Endodermal cell (in vitro differentiated cells): ENCODE data around the gene VPS50. TPM values are rescaled to one million over a fixed set of nuclear protein-coding genes. Genes with fewer than 3 reads are reported as not detected.

ENCODE experiments used
- DNase-seq: peaks from one replicate; pipeline ENCODE4 v3.0.0-alpha.2; 2017
- H3K27ac ChIP-seq: 2 replicates; pipeline ENCODE4 v1.5.1; 2013; ENCODE audit warnings: mild to moderate bottlenecking, low read depth, low read length, moderate library complexity
- H3K27me3 ChIP-seq: 2 replicates; pipeline ENCODE4 v1.6.1; 2013; ENCODE audit warnings: mild to moderate bottlenecking, low read length, moderate library complexity; ENCODE audit not compliant: insufficient read depth, control insufficient read depth, poor library complexity, severe bottlenecking
- H3K36me3 ChIP-seq: 2 replicates; pipeline ENCODE4 v1.7.0; 2013; ENCODE audit warnings: mild to moderate bottlenecking, low read length, moderate library complexity; ENCODE audit not compliant: control insufficient read depth, insufficient read depth
- H3K4me1 ChIP-seq: one replicate; pipeline ENCODE4 v1.7.0; 2013; ENCODE audit warnings: low read length; ENCODE audit not compliant: control insufficient read depth, insufficient read depth
- H3K4me3 ChIP-seq: 2 replicates; pipeline ENCODE4 v1.5.1; 2013; ENCODE audit warnings: mild to moderate bottlenecking, low read length, moderate library complexity
- H3K9ac ChIP-seq: 2 replicates; pipeline ENCODE4 v1.6.1; 2013; ENCODE audit warnings: mild to moderate bottlenecking, low read length, moderate library complexity; ENCODE audit not compliant: poor library complexity, severe bottlenecking; ENCODE audit errors: extremely low read depth
- H3K9me3 ChIP-seq: 2 replicates; pipeline ENCODE4 v1.6.1; 2013; ENCODE audit warnings: mild to moderate bottlenecking, low read length, moderate library complexity; ENCODE audit not compliant: control insufficient read depth
- H3K27ac Mint-ChIP-seq: 2 replicates; pipeline ENCODE4 v1.8.0; 2020; ENCODE audit warnings: mixed read lengths
- H3K27me3 Mint-ChIP-seq: 2 replicates; pipeline ENCODE4 v1.8.0; 2021; ENCODE audit warnings: mild to moderate bottlenecking, mixed read lengths; ENCODE audit not compliant: insufficient read depth
- H3K36me3 Mint-ChIP-seq: 2 replicates; pipeline ENCODE4 v1.8.0; 2020; ENCODE audit warnings: low read depth, mixed read lengths
- H3K4me1 Mint-ChIP-seq: 2 replicates; pipeline ENCODE4 v1.8.0; 2020; ENCODE audit warnings: mixed read lengths
- H3K4me3 Mint-ChIP-seq: 2 replicates; pipeline ENCODE4 v1.8.0; 2020; ENCODE audit warnings: mild to moderate bottlenecking, moderate library complexity, mixed read lengths
- H3K9me3 Mint-ChIP-seq: 2 replicates; pipeline ENCODE4 v1.8.0; 2020; ENCODE audit warnings: mild to moderate bottlenecking, mixed read lengths
- WGBS, 2 experiments: methylation state at CpG; one replicate each; pipeline versions ENCODE4 v1.1.5 to v1.1.7; 2013; ENCODE audit warnings: missing lambda C conversion rate in 2 of 2, mixed read lengths in 1 of 2; ENCODE audit not compliant: insufficient coverage in 1 of 2, insufficient read length in 1 of 2; 5-methylcytosine and 5-hydroxymethylcytosine counted together
- total RNA-seq, 2 donors: library from RNA; stranded (reverse); fragmentation: NEBNext Ultra II Directional in 1 of 2; extraction: Animal tissue kit (Norgen Biotek cat#: 25700) in 1 of 2; gene quantifications; 2 replicates in 1 of 2; 3 replicates in 1 of 2; pipeline ENCODE4 v1.2.1, GENCODE V29; 2021
- TF ChIP-seq, protein P1 (sequence below): fragments of 200-600 bp; sonication (generic); conservative IDR thresholded peaks from 2 replicates; pipeline ENCODE4 v1.5.0; 2021; ENCODE audit warnings: antibody characterized with exemption, mild to moderate bottlenecking

Gene VPS50
- total RNA-seq, 2 donors from 2014 or later, result 13.3 to 14.9 TPM

DNA sequence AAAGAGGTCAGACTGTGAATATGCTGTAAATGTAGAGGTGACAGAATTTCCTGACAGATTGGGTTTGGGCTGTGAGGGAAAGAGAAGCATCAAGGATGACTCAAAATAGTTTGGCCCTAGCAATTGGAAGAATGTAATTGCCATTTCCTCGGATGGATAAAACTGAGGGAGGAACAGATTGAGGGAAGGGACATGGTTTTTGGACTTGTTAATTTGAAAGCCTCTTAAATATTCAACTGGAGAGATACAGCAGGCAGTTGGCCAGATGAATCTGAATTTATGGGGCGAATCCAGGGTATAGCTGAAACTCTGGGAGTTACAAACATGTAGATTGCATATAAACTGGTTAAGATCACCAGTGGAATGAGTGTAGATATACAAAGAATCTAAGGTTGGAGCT is 3.4 kb downstream of the VPS50 start:
- H3K4me1 ChIP-seq, result no peaks in the 10 kb centered on the region
- H3K27me3 Mint-ChIP-seq, result peaks cover 2% of the 10 kb centered on the region
- no peak overlapping the region for H3K27ac ChIP-seq
- no peaks in the 10 kb centered on the region for H3K36me3 Mint-ChIP-seq
- H3K9me3 Mint-ChIP-seq, result no peaks in the 10 kb centered on the region
- H3K4me3 ChIP-seq, result no peak overlapping the region
- TF ChIP-seq, protein P1, sequence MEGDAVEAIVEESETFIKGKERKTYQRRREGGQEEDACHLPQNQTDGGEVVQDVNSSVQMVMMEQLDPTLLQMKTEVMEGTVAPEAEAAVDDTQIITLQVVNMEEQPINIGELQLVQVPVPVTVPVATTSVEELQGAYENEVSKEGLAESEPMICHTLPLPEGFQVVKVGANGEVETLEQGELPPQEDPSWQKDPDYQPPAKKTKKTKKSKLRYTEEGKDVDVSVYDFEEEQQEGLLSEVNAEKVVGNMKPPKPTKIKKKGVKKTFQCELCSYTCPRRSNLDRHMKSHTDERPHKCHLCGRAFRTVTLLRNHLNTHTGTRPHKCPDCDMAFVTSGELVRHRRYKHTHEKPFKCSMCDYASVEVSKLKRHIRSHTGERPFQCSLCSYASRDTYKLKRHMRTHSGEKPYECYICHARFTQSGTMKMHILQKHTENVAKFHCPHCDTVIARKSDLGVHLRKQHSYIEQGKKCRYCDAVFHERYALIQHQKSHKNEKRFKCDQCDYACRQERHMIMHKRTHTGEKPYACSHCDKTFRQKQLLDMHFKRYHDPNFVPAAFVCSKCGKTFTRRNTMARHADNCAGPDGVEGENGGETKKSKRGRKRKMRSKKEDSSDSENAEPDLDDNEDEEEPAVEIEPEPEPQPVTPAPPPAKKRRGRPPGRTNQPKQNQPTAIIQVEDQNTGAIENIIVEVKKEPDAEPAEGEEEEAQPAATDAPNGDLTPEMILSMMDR, result peak; percentile 42
- no peak overlapping the region for H3K27ac Mint-ChIP-seq
- no peaks in the 10 kb centered on the region for H3K9me3 ChIP-seq
- peaks cover 3% of the 10 kb centered on the region for H3K27me3 ChIP-seq
- peaks cover 3% of the 10 kb centered on the region for H3K4me1 Mint-ChIP-seq
- WGBS, 2 experiments, result 77 to 84% methylated on average over 2 of the region's 2 CpGs
- H3K36me3 ChIP-seq, result peaks cover 3% of the 10 kb centered on the region
- no peak overlapping the region for H3K9ac ChIP-seq
- H3K4me3 Mint-ChIP-seq, result no peak overlapping the region
- DNase-seq, result no peak

DNA sequence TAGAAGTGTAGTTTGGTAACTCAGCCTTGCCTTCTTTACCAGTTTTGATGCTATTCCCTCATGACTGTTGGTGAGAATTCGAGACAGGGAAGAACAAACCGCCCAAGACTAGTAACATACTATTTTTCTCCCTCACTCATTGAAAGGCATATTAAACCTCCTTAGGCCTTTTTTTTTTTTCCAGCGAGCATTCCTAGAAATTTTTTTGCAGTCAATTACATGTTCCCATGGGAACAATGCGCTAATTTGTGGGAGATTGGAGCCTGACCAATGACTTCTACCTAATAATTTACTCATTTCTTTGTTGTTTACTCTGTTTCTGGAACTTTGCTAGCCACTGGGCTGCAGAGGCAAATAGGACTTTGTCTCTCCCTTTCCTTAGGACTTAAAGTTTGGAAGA is 6.0 kb downstream of the VPS50 start:
- Histone ChIP-seq H3K9ac (no peak overlapping the region), H3K36me3 (peaks cover 6% of the 10 kb centered on the region), H3K27ac (no peak overlapping the region), H3K9me3 (no peaks in the 10 kb centered on the region), H3K4me3 (no peak overlapping the region), H3K4me1 (no peaks in the 10 kb centered on the region), H3K27me3 (no peaks in the 10 kb centered on the region)
- TF ChIP-seq, protein P1, result no peak
- H3K27ac Mint-ChIP-seq, result no peak overlapping the region
- no peaks in the 10 kb centered on the region for H3K4me1 Mint-ChIP-seq
- H3K36me3 Mint-ChIP-seq, result no peaks in the 10 kb centered on the region
- H3K9me3 Mint-ChIP-seq, result no peaks in the 10 kb centered on the region
- 87 to 93% methylated on average over 3 to 4 of the region's 4 CpGs for WGBS, 2 experiments
- H3K4me3 Mint-ChIP-seq, result no peak overlapping the region
- DNase-seq, result no peak
- H3K27me3 Mint-ChIP-seq, result no peaks in the 10 kb centered on the region

DNA sequence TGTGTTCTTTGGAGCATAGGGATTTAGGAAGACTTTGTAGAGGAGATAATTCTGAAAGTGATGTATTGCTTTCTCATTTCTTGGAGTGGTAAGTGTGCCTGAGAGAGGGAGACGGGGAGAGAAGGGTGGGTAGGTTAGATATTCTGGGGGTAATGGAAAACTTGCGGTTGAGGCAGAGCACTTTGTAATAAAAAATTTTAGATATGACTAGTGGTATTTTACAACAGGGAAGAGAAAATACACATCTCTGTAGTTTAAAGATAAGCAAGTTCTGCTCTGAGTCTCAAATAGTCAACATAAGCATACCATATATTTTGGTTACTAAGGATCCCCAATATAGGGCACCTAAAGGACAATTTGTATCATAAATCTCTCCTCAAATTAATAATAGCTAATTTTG is 6.6 kb downstream of the VPS50 start:
- no peak overlapping the region for H3K4me3 ChIP-seq
- H3K27ac ChIP-seq, result no peak overlapping the region
- H3K9me3 ChIP-seq, result no peaks in the 10 kb centered on the region
- Mint-ChIP-seq H3K9me3 (no peaks in the 10 kb centered on the region), H3K27ac (no peak overlapping the region), H3K27me3 (no peaks in the 10 kb centered on the region), H3K4me3 (no peak overlapping the region), H3K4me1 (no peaks in the 10 kb centered on the region), H3K36me3 (no peaks in the 10 kb centered on the region)
- H3K27me3 ChIP-seq, result no peaks in the 10 kb centered on the region
- peaks cover 6% of the 10 kb centered on the region for H3K36me3 ChIP-seq
- 80 to 93% methylated on average over 1 to 2 of the region's 2 CpGs for WGBS, 2 experiments
- no peaks in the 10 kb centered on the region for H3K4me1 ChIP-seq
- DNase-seq, result no peak
- TF ChIP-seq, protein P1, result no peak
- H3K9ac ChIP-seq, result no peak overlapping the region
